Activated naive CD4-positive, alpha-beta T cell treated with anti-CD3 and anti-CD28 coated beads, Interleukin-2, amount 50 U/mL, for 72 hours (primary cell): ENCODE data around the gene PRDM2. TPM values are rescaled to one million over a fixed set of nuclear protein-coding genes. Genes with fewer than 3 reads are reported as not detected.
A peak's percentile ranks its signal among the peaks of the same experiment; 100 is the strongest.

Experiments
- ATAC-seq, 2 donors: fragments of 150-1000 bp; cut with Tn5 transposase; 2 replicates each; pipeline ENCODE4 v1.10.0; 2021; ENCODE audit warnings: mild to moderate bottlenecking in 2 of 2, moderate library complexity in 2 of 2
- DNase-seq, 2 donors: peaks; one replicate each; pipeline ENCODE4 v3.0.0; 2021 to 2022; ENCODE audit warnings: low spot score in 2 of 2
- H3K27ac Mint-ChIP-seq, 2 donors: one replicate each; pipeline ENCODE4 v1.8.0; 2022; ENCODE audit warnings: mild to moderate bottlenecking in 2 of 2, mixed read lengths in 2 of 2
- H3K36me3 Mint-ChIP-seq, 2 donors: one replicate each; pipeline ENCODE4 v1.8.0; 2022; ENCODE audit warnings: mixed read lengths in 2 of 2
- H3K9me3 Mint-ChIP-seq, 2 donors: one replicate each; pipeline ENCODE4 v1.8.0; 2022; ENCODE audit warnings: mixed read lengths in 2 of 2
- total RNA-seq, 2 donors: library from RNA; stranded (reverse); gene quantifications; one replicate each; pipeline ENCODE4 v1.2.3, GENCODE V29; 2022

The PRDM2 gene
- total RNA-seq, 2 donors from 2014 or later = 44.0 to 64.3 TPM

DNA sequence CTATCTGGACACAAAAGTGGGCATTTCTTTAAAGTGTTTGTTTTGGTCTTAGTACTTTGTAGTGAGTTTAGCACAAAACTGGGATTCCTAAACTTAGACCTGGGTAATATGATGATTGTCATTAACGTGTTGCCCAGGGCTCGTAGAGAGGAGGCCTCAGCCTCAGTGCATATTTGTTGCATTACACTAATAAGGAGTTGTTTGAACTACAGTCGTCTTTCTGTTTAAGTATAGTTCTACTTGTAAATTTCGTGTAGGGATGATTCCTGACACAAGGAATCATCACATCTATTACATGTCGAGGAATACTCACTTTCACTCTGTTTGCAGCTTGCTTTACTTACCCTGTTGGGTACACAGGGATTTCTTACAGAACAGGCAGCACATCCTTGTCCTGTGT lies 85.0 kb downstream of the PRDM2 start:
- Mint-ChIP-seq H3K36me3 (peaks cover 13 to 56% of the 10 kb centered on the region in 2 donors), H3K27ac (no peak overlapping the region), H3K9me3 (no peaks in the 10 kb centered on the region)
- ATAC-seq (no peak), DNase-seq (no peak)

- ATAC-seq = no peak
- DNase-seq = no peak
- H3K27ac Mint-ChIP-seq = no peak overlapping the region
- peaks cover 7 to 43% of the 10 kb centered on the region in 2 donors for H3K36me3 Mint-ChIP-seq
- no peaks in the 10 kb centered on the region for H3K9me3 Mint-ChIP-seq
Observed at GRCh38 chr1:13786541-13786940, 86.6 kb downstream of the PRDM2 start.

- DNase-seq = no peak
- H3K9me3 Mint-ChIP-seq = no peaks in the 10 kb centered on the region
- H3K36me3 Mint-ChIP-seq = peaks cover 0 to 29% of the 10 kb centered on the region in 2 donors
- peak overlapping the region; percentile 44 to 69 for H3K27ac Mint-ChIP-seq
- ATAC-seq = no peak
Observed at GRCh38 chr1:13788795-13789194, 88.8 kb downstream of the PRDM2 start.

GRCh38 chr1:13790290-13791030 lies 90.5 kb downstream of the PRDM2 start:
- ATAC-seq (no peak), DNase-seq (no peak)
- Mint-ChIP-seq H3K36me3 (peaks cover 0 to 31% of the 10 kb centered on the region in 2 donors), H3K9me3 (no peaks in the 10 kb centered on the region), H3K27ac (peak overlapping the region; percentile 69 to 92)

DNA sequence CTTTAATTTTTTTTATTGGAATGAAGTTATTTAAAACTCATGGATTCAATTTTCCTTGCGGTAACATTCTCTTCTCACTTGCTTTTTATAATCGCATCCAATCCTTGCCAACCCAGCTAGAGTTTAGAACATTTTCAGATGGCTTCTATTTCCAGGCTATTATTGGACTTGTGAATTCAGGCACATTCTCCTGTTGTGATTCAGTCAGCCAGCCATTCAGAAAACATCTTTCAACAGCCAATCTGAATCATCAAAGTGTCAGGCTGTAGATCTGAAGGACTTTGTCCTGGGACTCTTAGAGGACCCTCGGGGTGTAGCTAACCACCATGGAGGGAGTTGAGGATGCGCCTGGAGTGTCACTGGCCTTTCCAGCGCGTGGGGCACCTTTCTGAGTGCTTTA lies 92.4 kb downstream of the PRDM2 start:
- no peak overlapping the region for H3K27ac Mint-ChIP-seq
- DNase-seq = no peak
- H3K36me3 Mint-ChIP-seq = peaks cover 0 to 31% of the 10 kb centered on the region in 2 donors
- no peaks in the 10 kb centered on the region for H3K9me3 Mint-ChIP-seq
- ATAC-seq = no peak

DNA sequence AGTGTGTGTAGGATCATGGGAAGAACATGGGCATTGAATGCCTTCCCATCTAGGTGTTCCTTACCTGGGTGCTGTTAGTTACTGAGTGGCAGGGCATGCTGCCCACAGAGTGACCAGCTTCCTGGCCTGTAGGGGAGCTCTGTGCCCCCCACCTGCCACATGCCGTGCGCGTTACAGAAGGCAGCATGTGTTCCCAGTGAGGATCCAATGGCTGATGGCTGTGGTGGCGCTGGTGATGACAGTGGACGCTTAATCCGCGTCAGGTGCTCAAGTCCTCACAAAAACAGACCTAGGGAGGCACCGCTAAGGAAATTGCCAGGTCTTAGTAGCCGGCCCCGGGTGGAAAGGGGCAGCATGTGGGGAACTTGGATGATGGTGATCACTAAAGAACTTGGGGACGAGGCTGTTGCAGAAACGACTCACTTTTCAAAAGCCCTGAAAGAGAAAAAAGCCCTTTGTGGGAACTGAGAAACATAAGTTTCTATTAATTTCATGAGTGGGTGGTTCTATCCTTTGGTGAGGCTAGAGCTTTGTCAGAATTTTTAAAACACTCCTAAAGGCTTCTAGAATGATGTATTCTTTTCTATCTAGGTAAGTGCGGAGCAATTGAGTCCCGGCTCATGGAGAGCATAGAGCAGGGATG lies 93.2 kb downstream of the PRDM2 start:
- Mint-ChIP-seq H3K36me3 (peaks cover 0 to 25% of the 10 kb centered on the region in 2 donors), H3K27ac (no peak overlapping the region), H3K9me3 (no peaks in the 10 kb centered on the region)
- peak in 1 of 2 donors; percentile 42 for ATAC-seq
- no peak for DNase-seq

- no peaks in the 10 kb centered on the region for H3K9me3 Mint-ChIP-seq
- H3K27ac Mint-ChIP-seq = peak overlapping the region; percentile 17 to 93
- peaks cover 0 to 16% of the 10 kb centered on the region in 2 donors for H3K36me3 Mint-ChIP-seq
- ATAC-seq = peak; percentile 37 to 77
- DNase-seq = no peak
Observed at GRCh38 chr1:13794231-13795187, 94.5 kb downstream of the PRDM2 start.

DNA sequence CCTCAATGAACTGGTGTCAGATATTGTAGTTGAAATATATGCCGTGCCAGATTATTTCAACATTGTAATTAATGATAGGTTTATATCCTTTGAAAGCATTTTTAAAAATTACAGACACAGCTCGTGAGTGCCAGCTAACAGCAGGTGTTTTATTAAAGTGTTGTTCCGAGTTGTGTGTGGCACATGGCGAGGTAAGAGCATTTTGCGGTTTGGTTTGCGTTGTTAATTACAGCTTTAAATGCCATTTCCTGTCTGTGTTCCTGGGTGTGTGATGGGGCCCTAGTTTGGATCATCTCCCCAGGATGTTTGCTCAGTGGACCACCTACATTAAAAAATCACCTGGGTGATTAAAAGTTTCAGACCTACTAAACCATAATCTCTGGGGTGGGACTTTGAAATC lies 97.4 kb downstream of the PRDM2 start:
- H3K9me3 Mint-ChIP-seq = no peaks in the 10 kb centered on the region
- no peak for DNase-seq
- peaks cover 0 to 15% of the 10 kb centered on the region in 2 donors for H3K36me3 Mint-ChIP-seq
- H3K27ac Mint-ChIP-seq = no peak overlapping the region
- no peak for ATAC-seq

DNA sequence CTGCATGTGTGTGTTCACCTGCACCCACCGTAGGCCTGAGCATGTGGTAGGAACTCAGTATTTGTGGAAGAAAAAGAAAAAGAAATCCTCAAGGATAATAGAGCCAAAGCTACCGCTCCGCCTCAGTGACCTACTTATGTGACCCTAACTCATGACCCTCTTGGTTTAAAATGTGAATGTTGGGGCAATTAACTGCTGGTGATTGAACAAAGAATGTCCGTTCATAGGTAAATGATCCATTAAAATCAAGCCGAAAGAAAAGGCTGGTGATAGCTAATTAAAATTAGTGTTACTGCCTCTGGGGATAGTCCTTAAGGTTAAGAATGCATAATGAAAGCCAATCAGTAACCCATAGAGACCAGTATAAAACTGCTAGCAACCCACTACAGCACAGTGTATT lies 98.1 kb downstream of the PRDM2 start:
- Mint-ChIP-seq H3K36me3 (peaks cover 0 to 11% of the 10 kb centered on the region in 2 donors), H3K27ac (no peak overlapping the region), H3K9me3 (no peaks in the 10 kb centered on the region)
- ATAC-seq = no peak
- no peak for DNase-seq

- Mint-ChIP-seq H3K9me3 (no peaks in the 10 kb centered on the region), H3K27ac (peak overlapping the region; percentile 4 to 31), H3K36me3 (peaks cover 0 to 11% of the 10 kb centered on the region in 2 donors)
- DNase-seq (no peak), ATAC-seq (no peak)
Observed at GRCh38 chr1:13799502-13800283, 99.7 kb downstream of the PRDM2 start.

GRCh38 chr1:13801232-13801631 lies 101.2 kb downstream of the PRDM2 start:
- no peak overlapping the region for H3K27ac Mint-ChIP-seq

GRCh38 chr1:13801655-13802486 lies 101.9 kb downstream of the PRDM2 start:
- Mint-ChIP-seq H3K9me3 (no peaks in the 10 kb centered on the region), H3K36me3 (no peaks in the 10 kb centered on the region), H3K27ac (peak overlapping the region; percentile 24 to 74)
- DNase-seq = no peak
- no peak for ATAC-seq

More at GRCh38 chr1:13801232-13801631, 101.2 kb downstream of the PRDM2 start:
- Mint-ChIP-seq H3K9me3 (no peaks in the 10 kb centered on the region), H3K36me3 (peaks cover 0 to under 1% of the 10 kb centered on the region in 2 donors)
- ATAC-seq (no peak), DNase-seq (no peak)

DNA sequence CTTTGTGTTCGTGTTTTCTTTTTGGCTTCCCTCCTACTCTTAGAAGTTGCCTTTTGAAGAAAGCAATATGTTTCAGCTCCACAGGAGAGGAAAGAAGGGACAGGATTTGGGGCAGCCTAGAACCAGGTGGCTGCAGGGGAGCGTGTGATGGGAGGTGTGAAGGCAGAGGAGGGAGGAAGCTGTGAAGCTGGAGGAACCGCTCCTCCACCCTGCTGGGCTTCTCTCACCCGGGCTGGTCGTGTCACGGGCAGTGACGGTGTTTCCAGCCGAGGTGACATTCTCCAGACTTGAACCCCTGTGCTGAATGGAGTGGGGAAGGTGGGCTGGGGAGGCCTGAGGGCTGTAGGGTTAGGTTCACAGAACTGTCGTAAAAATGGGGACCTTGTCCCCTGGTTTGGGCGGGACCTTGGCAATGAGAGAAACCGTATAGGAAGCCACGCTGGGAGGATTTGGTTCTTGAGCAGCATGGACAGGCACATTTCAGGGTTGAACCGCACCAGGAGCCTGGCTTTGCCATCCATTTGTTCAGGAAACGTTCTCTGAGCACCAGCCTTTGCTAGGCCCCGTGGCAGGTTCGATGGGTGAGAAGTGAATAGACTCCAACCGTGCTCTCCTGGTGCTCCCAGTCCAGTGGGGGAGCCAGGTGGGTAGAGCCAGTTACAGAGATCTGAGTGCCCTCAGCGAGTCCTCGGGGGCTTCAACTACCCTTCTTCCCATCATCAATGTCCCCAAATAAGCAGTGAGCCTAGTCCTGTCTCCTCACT lies 103.0 kb downstream of the PRDM2 start:
- no peak for DNase-seq
- Mint-ChIP-seq H3K27ac (peak overlapping the region; percentile 73 to 74), H3K9me3 (no peaks in the 10 kb centered on the region), H3K36me3 (no peaks in the 10 kb centered on the region)
- no peak for ATAC-seq

- H3K27ac Mint-ChIP-seq = peak overlapping the region in 1 of 2 donors; percentile 25
- no peak for DNase-seq
- H3K36me3 Mint-ChIP-seq = no peaks in the 10 kb centered on the region
- no peak for ATAC-seq
- no peaks in the 10 kb centered on the region for H3K9me3 Mint-ChIP-seq
Observed at GRCh38 chr1:13803546-13804239, 103.7 kb downstream of the PRDM2 start.
